Dermis microvascular lymphatic vessel endothelial cell (primary cell): ENCODE data around the gene ZFYVE16. TPM values are rescaled to one million over a fixed set of nuclear protein-coding genes. Genes with fewer than 3 reads are reported as not detected.
"Not testable (repeated sequence)": the region's sequence is repeated elsewhere in the genome, so short reads cannot be mapped to it uniquely, and the experiment has no call there.

Source experiments
- DNase-seq, 2 donors: peaks; one replicate each; pipeline versions ENCODE4 v3.0.0 to v3.0.0-alpha.2; 2010; ENCODE audit warnings: low read depth in 2 of 2
- total RNA-seq: library from RNA; depleted of rRNA; stranded (reverse); fragments of >200 nt; gene quantifications from 2 replicates; pipeline ENCODE4 v1.2.1, GENCODE V29; 2014

ZFYVE16 gene
- 25.2 and 34.8 TPM in 2 replicates for total RNA-seq

DNA sequence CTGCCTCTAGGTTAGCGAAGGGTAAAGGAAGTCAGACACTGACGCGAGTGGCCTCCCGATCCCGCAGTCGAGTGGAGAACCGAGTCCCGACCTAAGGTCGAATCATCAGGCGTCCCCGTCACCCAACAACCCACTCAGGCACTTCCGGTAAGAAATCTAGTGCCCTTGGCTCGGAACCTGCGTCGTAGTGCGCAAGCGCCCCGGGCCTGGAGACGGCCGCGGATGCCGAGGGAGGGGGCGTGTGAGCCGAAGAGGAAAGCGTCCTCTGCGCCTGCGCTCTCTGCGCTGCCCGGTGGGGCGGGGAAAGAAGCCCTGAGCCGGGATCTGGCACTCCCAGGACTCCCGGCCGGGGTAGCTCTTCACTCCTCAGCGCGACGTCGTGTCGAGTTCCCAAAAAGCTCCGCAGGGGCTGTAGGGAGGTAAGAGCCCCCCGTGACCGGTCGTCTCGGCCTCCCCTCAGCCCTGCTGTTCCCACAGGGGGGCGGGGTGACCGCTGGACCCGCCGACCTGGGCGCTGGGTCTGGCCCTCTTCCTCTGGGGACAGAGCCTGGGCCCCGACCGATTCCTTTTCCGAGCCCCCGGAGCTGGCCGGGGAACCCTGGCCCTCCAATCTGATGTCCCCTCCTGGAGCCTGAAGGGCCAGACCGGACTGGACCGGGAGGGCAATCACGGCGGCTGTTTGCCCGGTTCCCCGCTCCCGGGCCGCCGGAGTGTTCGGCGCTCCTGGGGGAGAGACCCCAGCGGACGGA is at the start of gene ZFYVE16:
Gene ZFYVE16, plus strand, starts transcription at position 330 of the 749 bp plus-strand sequence. CDS start 26,084 bp downstream, outside the sequence.
- peak; percentile 93 to 97 for DNase-seq

DNA sequence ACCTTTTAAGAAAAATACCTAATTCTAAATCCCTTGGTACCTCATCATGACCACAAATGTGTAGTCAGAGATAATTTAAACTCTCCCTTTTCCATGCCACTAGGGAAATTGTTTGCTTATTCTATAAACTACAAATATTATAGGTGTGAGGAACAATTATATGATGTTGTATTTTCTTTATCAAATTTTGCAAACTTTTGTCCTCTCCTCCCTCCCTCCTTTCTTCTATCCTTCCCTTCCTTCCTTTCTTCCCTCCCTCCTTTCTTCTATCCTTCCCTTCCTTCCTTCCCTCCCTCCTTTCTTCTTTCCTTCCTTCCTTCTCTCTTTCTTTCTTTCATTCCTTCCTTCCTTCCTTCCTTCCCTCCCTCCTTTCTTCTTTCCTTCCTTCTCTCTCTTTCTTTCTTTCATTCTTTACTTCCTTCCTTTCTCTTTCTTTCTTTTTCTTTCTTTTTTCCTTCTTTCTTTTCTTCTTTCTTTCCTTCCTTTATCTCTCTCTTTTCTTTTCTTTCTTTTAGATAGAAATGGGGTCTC is 46.9 kb upstream of the ZFYVE16 start:
- no peak for DNase-seq

DNA sequence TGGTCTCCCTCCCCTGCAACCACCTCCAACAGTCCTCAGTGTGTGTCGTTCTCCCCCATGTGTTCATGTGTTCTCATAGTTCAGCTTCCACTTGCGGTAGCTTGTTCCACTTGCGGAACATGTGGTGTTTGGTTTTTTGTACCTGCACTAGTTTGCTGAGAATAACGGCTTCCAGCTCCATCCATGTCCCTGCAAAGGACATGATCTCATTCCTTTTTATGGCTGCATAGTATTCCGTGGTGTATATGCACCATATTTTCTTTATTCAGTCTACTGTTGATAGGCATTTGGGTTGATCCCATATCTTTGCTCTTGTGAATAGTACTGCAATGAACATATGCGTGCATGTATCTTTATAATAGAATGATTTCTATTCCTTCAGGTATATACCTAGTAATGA is 43.0 kb upstream of the ZFYVE16 start:
- DNase-seq, result no peak

DNA sequence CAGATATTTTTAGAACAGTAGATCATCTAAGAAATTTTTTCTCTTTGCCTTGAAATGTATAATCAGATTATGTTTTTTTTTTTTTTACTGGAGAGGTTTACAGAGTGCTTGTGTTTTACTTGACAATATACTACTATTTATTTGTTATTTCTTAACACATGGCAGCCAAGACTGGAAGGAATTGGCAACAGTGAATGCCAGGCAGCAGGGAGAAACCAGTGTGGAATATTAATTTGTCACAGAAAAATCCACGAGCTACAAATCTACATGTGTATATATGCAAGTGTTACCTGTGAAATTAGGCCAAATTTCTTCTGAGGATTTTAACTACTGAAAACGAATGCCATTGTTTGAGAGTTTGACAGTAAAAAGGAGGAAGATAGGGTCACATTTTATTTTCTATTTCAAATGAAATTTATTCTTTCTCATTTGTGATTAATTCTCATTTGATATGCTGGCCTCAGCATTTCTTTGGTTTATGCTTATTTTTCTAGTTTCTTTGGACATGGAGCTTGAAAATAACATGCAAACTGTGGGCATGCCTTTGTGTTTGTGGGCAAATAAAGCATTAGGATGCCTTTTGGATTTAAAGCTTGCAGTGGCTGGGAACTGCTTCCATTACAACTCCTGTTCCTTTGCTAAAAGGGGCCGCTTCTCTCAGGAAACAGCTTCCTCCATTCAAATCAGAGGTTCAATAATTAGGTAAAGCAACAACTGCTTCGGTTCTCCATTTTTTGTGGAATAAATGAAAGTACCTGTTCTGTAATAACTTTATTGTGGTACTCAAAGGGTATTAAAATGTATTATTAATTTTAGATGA is 39.0 kb upstream of the ZFYVE16 start:
- DNase-seq, result no peak

DNA sequence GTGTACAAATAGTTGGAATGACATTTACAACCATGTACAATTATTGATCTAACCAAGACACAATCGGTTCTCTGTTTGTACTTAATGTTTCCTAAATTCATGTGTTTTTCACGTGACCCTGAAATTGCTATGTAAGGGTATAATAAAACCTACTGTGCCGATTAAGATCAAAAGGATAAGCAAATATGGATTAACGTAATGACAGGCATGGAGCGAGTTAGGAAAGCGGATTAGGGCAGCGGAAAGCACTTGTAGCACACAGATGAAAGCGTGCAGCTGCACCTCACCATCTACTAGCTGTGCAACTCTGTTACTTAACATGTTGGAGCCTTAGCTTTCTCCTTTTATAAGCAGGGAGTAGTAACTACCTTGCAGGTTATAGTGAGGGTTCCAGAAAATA is 38.3 kb upstream of the ZFYVE16 start:
- DNase-seq, result no peak

DNA sequence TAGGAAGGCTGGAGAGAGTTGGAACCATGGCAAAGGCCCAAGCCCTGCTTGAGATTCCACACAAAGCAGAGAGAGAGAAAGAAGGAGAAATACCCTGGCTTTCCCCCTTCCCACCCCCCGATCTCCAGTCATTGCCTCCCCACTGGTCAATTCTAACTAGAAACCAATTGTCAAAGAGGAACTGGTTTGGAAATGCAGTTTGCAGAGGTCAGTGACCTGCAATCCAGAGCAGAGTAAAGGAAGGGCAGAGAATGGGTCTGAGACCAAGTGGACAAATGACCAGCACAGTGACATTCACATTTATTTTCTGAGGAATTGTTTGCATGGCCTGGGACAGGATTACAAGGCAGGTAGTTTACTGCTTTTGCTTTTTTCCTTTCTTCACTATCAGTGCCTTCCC is 37.5 kb upstream of the ZFYVE16 start:
- no peak for DNase-seq

DNA sequence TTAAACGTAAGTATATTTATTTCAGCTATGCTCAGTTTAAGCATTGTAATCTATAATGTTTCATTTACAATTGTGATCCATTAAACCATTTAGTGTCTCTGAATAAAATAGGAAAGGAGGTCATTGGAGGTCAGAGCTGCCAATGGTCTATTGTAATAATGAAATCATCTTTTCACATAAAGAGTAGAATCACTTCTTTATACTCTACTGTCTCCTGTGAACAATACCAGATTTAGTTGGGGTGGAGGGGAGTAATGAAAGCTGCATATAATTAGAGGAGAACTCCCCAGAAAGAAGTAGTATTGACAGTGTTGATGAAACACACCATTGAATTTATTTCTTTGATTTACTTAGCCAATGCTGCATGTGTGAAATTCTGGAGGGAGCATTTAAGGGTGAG is 35.1 kb upstream of the ZFYVE16 start:
- DNase-seq, result no peak

DNA sequence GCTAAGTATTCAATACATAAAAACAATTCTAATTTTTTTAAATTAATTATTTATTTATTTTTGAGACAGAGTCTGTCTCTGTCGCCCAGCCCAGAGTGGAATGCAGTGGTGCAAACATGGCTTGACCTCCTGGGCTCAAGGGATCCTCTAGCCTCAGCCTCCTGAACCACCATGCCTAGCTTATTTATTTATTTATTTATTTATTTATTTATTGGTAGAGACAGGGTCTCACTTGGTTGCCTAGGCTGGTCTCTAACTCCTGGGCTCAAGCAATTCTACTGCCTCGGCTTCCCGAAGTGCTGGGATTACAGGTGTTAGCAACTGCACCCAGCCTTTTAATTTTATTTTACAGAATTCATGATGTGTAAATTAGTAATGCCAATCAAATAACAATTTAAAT is 33.7 kb upstream of the ZFYVE16 start:
- DNase-seq, result no peak

DNA sequence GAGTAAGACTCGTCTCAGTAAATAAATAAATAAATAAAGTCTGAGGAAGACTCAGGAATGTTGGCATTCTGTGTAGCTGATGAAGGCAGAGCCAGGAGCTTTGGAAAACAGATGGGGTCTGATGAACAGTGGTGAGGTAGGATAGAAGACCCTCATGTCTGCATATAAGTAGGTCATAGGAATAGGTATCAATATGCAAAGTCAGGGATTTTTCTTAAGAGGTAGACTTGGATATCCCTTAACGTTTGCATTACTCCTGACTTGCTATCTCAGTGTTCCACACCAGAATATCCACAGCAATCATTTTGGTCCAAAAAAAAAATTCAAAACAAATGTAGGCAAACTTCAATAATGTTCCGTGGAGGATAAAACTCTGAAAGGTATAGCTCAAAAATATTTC is 31.3 kb upstream of the ZFYVE16 start:
- DNase-seq, result no peak

DNA sequence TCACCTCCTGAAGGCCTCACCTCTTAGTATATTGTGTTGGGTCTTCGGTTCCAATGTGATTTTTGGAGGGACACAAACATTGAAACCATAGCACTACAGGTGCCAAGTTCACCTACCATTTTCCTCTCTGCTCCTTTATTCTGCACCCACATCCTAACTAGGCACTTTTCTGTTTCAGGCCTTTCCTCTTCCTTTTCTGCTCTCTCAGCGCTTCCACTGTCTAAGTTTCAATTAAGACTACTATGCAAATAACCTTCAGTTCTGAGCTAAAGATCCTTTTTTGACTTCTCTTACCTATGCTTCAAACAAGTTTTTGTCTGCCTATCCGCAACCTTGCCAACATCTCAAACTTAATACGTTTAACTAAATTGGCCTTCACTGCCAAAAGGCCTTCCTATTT is 25.4 kb upstream of the ZFYVE16 start:
- no peak for DNase-seq

DNA sequence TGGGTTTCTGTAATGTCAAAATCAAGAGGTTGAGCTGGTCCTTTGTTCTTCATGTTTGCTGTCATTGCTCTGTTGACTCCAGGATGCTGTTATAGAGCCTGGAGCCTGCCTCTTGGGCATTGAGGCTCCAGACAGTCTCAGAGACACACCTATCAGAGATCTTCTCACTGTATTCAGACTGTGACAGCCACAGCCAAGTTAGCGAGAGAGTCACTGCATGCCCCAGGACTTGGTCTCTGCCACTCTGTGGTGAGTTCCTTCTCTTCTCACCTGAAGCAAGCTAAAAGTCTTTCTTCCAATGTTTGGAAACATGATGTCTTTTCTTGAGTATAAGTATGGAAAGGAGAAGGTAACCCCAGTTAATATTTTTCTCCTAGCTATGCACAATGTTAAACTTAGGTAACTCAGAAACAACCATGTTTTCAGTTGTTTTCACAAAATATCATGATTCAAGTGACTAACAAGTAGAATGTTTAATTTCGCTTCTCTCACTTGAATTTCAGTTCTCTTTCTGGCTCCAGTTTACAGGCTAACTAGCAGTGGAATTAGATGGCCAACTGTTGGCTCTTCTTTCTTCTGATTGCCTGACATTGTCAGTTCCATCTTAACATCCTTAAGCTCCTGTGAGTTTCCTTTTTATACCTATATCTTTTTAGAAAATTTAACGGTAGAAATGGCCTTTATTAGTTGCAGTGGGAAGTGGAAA is 20.6 kb upstream of the ZFYVE16 start:
- no peak for DNase-seq

DNA sequence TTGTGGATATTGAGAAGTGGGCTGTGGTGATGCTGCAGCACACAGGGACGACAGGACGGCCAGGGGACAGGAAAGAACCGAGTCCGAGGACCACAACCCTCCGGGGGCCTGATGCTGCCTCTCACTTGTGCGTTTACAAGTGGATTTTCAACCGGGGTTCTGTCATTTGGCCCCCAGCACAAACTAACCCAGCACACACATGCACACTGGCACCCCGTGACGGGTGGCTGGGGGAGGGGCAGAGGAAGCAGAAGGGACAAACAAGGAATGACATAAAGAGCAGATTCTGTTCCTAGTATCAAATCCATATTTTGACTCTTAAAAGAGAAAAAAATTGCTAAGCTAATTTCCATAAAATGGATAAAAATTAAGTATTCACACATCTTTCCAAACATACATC is 18.3 kb upstream of the ZFYVE16 start:
- no peak for DNase-seq

DNA sequence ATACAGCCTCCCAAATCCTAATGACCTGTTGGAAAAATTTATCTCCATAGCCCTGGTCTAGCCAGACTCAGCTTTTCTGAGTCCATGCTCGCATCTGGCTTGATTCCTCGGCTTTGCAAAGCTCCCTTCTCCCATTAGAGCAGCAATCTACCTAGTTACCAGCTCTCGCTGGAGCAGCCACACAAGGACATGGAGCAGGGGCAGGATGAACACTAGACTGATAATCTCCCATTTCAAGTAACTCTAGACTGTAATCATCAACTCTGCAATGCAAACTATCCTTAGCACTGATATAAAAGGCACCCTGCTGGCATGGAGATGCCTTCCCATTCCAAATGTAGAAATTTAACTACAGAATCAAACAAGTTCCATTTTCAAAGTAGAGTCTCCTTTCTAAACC is 17.5 kb upstream of the ZFYVE16 start:
- not testable (repeated sequence) for DNase-seq

DNA sequence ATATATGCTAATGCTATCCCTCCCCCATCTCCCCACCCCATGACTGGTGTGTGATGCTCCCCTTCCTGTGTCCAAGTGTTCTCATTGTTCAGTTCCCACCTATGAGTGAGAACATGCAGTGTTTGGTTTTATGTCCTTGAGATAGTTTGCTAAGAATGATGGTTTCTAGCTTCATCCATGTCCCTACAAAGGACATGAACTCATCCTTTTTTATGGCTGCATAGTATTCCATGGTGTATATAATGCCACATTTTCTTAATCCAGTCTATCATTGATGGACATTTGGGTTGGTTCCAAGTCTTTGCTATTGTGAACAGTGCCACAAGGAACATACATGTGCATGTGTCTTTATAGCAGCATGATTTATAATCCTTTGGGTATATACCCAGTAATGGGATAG is 16.6 kb upstream of the ZFYVE16 start:
- not testable (repeated sequence) for DNase-seq

DNA sequence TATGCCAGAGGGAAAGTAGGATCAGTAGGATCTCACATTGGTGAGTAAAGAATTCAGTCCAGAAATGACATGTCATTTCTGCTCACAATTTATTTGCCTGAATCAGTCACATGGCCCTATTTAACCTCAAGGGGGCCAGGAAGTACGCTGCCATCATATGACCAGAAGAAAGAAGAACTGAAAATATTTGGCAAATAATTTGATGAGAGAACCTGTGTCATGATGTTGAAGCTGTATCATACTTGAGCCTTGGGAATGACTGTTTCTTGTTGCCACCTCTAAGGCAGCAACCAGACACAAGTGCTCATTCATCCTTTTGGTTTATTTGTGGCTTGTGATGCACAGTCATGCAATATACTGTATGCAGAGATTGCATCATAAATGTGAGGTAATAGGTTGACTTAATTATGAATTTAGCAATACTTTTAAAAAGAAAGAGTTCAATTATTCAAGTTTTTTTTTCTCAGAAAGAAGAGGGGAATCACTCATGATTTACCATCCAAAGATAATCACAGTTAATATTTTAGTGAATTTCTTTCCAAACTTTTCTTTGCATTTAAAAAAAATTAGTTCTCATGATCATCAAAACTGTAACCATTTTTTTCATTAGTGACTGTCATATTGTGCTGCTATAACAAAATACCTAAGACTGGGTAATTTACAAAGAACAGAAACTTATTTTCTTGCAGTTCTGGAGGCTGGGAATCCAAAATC is 8.2 kb upstream of the ZFYVE16 start:
- no peak for DNase-seq

DNA sequence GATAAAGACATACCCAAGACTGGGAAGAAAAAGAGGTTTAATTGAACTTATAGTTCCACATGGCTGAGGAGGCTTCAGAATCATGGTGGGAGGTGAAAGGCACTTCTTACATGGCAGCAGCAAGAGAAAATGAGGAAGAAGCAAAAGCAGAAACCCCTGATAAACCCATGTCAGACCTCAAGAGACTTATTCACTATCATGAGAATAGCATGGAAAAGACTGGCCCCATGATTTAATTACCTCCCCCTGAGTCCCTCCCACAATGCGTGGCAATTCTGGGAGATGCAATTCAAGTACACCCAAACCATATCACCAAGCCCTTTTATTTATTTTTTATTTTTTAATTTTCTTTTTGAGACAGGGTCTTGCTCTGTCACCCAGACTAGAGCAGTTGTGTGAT is 7.5 kb upstream of the ZFYVE16 start:
- DNase-seq, result not testable (repeated sequence)

DNA sequence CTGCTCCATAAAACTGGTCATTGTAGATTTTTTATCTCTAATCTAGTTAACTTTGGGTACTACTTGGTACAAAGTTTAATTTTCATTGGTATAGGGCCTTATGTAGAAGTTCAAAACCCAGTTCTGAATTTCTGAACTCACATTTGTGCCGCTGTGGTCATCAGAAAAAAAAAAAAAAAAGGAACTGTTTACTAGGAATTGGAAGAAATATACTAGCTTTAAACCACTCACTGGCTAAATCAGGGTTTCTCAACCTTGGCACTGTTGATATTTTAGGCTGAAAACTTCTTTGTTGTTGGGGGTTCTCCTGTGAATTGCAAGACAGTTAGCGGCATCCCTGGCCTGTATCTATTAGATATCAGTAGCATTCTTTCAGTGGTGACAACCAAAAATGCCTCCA is 4.1 kb upstream of the ZFYVE16 start:
- DNase-seq, result no peak

DNA sequence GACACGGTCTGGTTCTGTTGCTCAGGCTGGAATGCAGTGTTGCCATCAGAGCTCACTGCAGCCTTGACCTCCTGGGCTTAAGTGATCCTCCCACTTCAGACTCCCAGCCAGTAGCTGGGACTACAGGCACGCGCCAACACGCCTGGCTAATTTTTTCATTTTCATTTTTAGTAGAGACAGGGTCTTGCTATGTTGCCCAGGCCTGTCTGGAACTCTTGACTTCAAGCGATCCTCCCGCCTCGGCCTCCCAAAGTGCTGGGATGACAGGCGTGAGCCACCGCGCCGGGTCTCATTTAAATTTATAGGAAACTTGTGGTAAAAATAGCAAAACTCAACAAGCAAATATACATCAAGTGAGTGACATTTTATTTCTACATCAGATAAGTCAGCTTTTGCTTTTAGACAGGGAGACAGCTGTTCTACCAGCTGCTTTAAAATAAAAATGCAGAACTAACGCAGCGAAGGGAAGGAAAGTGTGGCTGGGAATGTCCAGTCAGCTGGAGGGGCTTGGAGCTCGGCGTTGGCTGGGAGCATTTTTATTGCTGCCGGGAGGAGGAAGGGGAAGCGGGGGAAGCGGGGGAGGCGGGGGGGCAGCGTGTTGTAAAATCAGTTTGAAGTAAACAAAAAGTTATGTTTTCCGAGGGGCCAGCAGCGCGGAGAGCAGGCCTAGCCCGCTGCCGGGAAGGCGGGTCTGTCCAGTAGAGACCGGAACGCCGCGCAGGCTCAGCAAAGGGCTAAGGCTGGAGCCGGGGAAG is 707 bp upstream of the ZFYVE16 start:
- peak; percentile 80 to 89 for DNase-seq

DNA sequence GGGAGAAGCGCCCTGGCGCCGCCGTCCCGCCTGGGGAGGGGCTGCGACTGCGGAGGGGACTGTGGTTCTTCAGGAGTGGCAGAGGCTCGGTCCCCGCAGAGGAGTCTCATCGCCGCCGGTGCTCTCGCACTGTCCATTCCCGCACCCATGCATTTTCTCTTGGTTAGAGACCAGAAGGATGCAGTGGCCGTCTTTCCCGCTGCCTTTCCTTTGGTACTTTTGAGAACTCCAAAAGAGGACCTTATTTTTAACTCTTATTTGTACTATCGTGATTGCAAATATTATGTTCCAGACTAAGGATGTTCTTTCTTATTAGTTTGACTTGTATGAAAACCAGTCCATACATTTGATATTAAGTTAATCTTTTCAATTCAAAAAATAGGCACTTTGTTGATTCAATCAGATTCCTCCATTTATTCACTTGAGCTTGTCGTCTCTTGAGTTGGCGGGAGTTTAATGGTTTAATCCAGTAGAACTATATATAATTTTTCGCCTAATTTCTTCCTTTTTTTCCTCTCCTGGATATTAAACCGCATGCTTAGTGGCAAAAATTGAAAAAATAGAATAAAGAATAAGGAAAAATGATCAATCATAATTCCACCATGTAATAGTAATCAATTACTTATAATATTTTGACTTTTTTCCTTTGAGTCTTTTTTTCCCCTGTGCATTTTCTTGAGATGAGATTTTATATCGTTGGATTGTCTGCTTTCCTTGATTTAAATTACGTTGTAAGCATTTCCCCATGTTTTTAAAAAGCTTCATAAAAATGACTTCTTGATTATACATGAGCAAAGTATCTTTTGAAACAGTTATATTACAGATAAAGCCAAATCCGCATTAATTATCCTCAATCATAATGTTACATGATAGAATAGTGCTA is 861 bp downstream of the ZFYVE16 start:
- DNase-seq, result peak in 1 of 2 donors; percentile 75
